Measurements from ENCODE around the gene IL4. TPM values are rescaled to one million over a fixed set of nuclear protein-coding genes. Genes with fewer than 3 reads are reported as not detected.

Gene IL4
- total RNA-seq, 1 experiment from 2014 or later, result not detected

DNA sequence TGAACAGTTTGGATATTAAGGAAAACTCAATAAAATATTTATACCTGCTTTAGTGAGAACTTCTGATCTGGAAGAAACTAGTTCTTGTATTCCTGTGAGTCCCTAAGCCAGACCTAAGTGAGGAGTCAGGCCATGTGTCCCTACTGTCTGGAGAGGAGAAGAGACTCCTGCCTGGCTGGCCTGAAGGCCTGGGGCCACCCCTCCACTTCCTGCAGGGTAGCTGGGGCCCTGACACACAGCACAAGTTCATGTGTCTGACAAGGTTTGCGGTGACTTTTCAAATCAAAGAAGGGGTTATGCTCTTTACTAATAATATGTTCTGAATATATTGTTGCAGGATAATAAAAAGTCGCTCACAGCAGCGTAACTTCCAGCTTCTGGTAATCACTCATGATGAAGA is 31.9 kb upstream of the IL4 start:
- Histone ChIP-seq H2AFZ (no peak overlapping the region), H3K27ac (no peak overlapping the region), H3K4me1 (replicated peaks; ENCODE audit: insufficient read depth) (no peaks in the 10 kb centered on the region), H4K20me1 (ENCODE audit: insufficient read depth) (no peaks in the 10 kb centered on the region), H3K9me3 (ENCODE audit: insufficient read depth, low read depth) (no peaks in the 10 kb centered on the region), H3K4me3 (no peak overlapping the region), H3K4me2 (no peak overlapping the region), H3F3A (ENCODE audit: insufficient read depth, low read depth) (peaks cover 7% of the 10 kb centered on the region; the same call in 1 of the 2 replicates), H3K79me2 (ENCODE audit: low read depth) (no peaks in the 10 kb centered on the region), H3K36me3 (ENCODE audit: low read depth) (peaks cover 9% of the 10 kb centered on the region), H3K27me3 (ENCODE audit: insufficient read depth, low read depth) (no peaks in the 10 kb centered on the region), H3K9me2 (ENCODE audit: insufficient read depth) (no peaks in the 10 kb centered on the region)
- intact Hi-C loops (cut with micrococcal nuclease; ENCODE audit: unreplicated experiment), result no loop called here
- no TSS peak for BruUV-seq (replicated peaks)
- CTCF ChIA-PET, result no interaction called here
- no peak for TF ChIP-seq EZH2 (IDR thresholded peaks at IDR 0.05; ENCODE audit: low read depth)
- TF ChIP-seq, protein P1, sequence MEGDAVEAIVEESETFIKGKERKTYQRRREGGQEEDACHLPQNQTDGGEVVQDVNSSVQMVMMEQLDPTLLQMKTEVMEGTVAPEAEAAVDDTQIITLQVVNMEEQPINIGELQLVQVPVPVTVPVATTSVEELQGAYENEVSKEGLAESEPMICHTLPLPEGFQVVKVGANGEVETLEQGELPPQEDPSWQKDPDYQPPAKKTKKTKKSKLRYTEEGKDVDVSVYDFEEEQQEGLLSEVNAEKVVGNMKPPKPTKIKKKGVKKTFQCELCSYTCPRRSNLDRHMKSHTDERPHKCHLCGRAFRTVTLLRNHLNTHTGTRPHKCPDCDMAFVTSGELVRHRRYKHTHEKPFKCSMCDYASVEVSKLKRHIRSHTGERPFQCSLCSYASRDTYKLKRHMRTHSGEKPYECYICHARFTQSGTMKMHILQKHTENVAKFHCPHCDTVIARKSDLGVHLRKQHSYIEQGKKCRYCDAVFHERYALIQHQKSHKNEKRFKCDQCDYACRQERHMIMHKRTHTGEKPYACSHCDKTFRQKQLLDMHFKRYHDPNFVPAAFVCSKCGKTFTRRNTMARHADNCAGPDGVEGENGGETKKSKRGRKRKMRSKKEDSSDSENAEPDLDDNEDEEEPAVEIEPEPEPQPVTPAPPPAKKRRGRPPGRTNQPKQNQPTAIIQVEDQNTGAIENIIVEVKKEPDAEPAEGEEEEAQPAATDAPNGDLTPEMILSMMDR (conservative IDR thresholded peaks at IDR 0.05), result no peak
- no peak for DNase-seq
- POLR2A ChIA-PET (ENCODE audit: unreplicated experiment), result no interaction called here

DNA sequence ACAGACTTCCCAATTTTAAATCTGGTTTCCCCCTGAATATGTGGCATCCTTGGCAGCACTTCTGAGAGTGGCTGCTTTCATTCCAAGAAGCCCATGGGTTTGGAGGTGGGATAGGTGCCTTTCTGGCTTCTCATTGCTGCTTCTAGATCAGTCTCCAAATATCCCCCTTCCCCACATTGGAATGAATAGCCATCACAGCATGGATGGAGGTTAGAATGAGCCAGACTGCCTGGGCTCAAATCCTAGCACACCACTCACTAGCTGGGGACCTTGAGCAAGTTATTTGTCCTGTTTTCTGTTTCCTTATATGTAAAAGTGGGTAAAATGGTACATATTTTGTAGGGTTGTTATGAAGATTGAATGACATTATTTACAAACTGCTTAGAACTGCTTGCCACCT is 29.6 kb upstream of the IL4 start:
- CTCF ChIA-PET, result no interaction called here
- POLR2A ChIA-PET (ENCODE audit: unreplicated experiment), result no interaction called here

DNA sequence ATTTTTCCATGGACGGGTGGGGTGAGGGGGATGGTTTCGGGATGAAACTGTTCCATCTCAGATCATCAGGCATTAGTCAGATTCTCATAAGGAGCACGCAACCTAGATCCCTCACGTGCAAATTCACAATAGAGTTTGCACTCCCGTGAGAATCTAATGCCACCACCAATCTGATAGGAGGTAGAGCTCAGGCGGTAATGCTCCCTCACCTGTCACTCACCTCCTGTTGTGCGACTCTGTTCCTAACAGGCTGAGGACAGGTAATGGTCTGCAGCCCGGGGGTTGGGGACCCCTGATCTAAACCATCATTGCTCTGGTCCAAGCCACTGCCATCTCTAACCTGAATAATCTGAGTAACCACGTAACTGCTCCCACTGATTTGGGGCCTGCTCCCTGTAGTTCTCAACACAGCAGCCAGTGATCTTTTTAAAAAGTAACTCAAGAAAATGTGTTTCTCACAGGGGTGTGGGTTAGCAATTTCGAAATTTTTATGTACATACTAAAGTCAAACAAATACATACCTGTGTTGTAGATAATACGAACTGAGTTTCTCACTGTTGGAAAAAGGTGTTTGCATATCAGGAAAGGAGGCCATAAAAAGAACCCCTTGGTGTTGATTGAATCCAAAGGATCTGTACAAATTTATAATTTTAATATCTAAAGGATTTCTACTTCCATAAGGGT is 27.1 kb upstream of the IL4 start:
- Histone ChIP-seq H3K79me2 (ENCODE audit: low read depth) (no peaks in the 10 kb centered on the region), H3K9me3 (ENCODE audit: insufficient read depth, low read depth) (0 out of 2 replicates have a peak, but pooled peaks cover 4% of the 10 kb centered on the region), H3K4me3 (no peak overlapping the region), H3K9me2 (ENCODE audit: insufficient read depth) (no peaks in the 10 kb centered on the region), H3F3A (ENCODE audit: insufficient read depth, low read depth) (peaks cover 7% of the 10 kb centered on the region; the same call in 1 of the 2 replicates), H3K27me3 (ENCODE audit: insufficient read depth, low read depth) (no peaks in the 10 kb centered on the region), H3K4me1 (replicated peaks; ENCODE audit: insufficient read depth) (no peaks in the 10 kb centered on the region), H2AFZ (no peak overlapping the region), H3K36me3 (ENCODE audit: low read depth) (peaks cover 8% of the 10 kb centered on the region; the same call in 1 of the 2 replicates), H3K4me2 (no peak overlapping the region), H4K20me1 (ENCODE audit: insufficient read depth) (no peaks in the 10 kb centered on the region), H3K27ac (no peak overlapping the region)
- POLR2A ChIA-PET (ENCODE audit: unreplicated experiment), result no interaction called here
- no peak for DNase-seq
- BruUV-seq (replicated peaks), result no TSS peak
- no peak for TF ChIP-seq EZH2 (IDR thresholded peaks at IDR 0.05; ENCODE audit: low read depth)
- TF ChIP-seq, protein P1 (conservative IDR thresholded peaks at IDR 0.05), result no peak
- CTCF ChIA-PET, result no interaction called here
- intact Hi-C loops (cut with micrococcal nuclease; ENCODE audit: unreplicated experiment), result no loop called here

More for the DNA sequence above, 29.6 kb upstream of the IL4 start:
- Histone ChIP-seq H3K4me3 (no peak overlapping the region), H3K9me3 (ENCODE audit: insufficient read depth, low read depth) (no peaks in the 10 kb centered on the region), H3F3A (ENCODE audit: insufficient read depth, low read depth) (peaks cover 7% of the 10 kb centered on the region; the same call in 1 of the 2 replicates), H3K4me2 (no peak overlapping the region), H3K4me1 (replicated peaks; ENCODE audit: insufficient read depth) (no peaks in the 10 kb centered on the region), H4K20me1 (ENCODE audit: insufficient read depth) (no peaks in the 10 kb centered on the region), H3K79me2 (ENCODE audit: low read depth) (no peaks in the 10 kb centered on the region), H3K27me3 (ENCODE audit: insufficient read depth, low read depth) (no peaks in the 10 kb centered on the region), H3K36me3 (ENCODE audit: low read depth) (peaks cover 9% of the 10 kb centered on the region), H3K9me2 (ENCODE audit: insufficient read depth) (no peaks in the 10 kb centered on the region), H2AFZ (no peak overlapping the region), H3K27ac (no peak overlapping the region)
- no TSS peak for BruUV-seq (replicated peaks)
- DNase-seq, result no peak
- intact Hi-C loops (cut with micrococcal nuclease; ENCODE audit: unreplicated experiment), result no loop called here
- no peak for TF ChIP-seq EZH2 (IDR thresholded peaks at IDR 0.05; ENCODE audit: low read depth)
- TF ChIP-seq, protein P1 (conservative IDR thresholded peaks at IDR 0.05), result no peak

All from PC-9 (cell line).